ENCODE measurements around the gene KDM2B.
"Not testable (repeated sequence)": the region's sequence is repeated elsewhere in the genome, so short reads cannot be mapped to it uniquely, and the experiment has no call there.

KDM2B gene

GRCh38 chr12:121495746-121496145, 85.1 kb downstream of the KDM2B start:
- no peak for TF ChIP-seq MAX (IDR thresholded peaks at IDR 0.05; ENCODE audit: low read depth, low read length)
- TF ChIP-seq CTCF (IDR thresholded peaks at IDR 0.05; ENCODE audit: low read depth, low read length) = no peak
- no peak overlapping the region for H3K4me3 ChIP-seq (ENCODE audit: low read depth, low read length)
- no peak for DNase-seq (ENCODE audit: low read depth)

- peak; percentile 72 for DNase-seq (ENCODE audit: low read depth)
- TF ChIP-seq MAX (IDR thresholded peaks at IDR 0.05; ENCODE audit: low read depth, low read length) (no peak), CTCF (IDR thresholded peaks at IDR 0.05; ENCODE audit: low read depth, low read length) (peak; percentile 99)
- no peak overlapping the region for H3K4me3 ChIP-seq (ENCODE audit: low read depth, low read length)
These were observed 86.6 kb downstream of the KDM2B start for GRCh38 chr12:121494093-121494787.

- TF ChIP-seq POLR2A (IDR thresholded peaks at IDR 0.05; ENCODE audit: extremely low read depth, insufficient read length) (no peak), MYC (IDR thresholded peaks at IDR 0.05; ENCODE audit: low read depth, low read length) (no peak; the same call in 1 of the 2 replicates), CTCF (IDR thresholded peaks at IDR 0.05; ENCODE audit: low read depth, low read length) (no peak), MAX (IDR thresholded peaks at IDR 0.05; ENCODE audit: low read depth, low read length) (no peak)
- no peak overlapping the region for H3K4me3 ChIP-seq (ENCODE audit: low read depth, low read length)
- no peak for DNase-seq (ENCODE audit: low read depth)
These were observed 90.2 kb downstream of the KDM2B start for GRCh38 chr12:121490401-121491281.

GRCh38 chr12:121489874-121490273, 90.9 kb downstream of the KDM2B start:
- DNase-seq (ENCODE audit: low read depth) = no peak
- no peak overlapping the region for H3K4me3 ChIP-seq (ENCODE audit: low read depth, low read length)
- TF ChIP-seq POLR2A (IDR thresholded peaks at IDR 0.05; ENCODE audit: extremely low read depth, insufficient read length) (no peak), MYC (IDR thresholded peaks at IDR 0.05; ENCODE audit: low read depth, low read length) (no peak), MAX (IDR thresholded peaks at IDR 0.05; ENCODE audit: low read depth, low read length) (no peak), CTCF (IDR thresholded peaks at IDR 0.05; ENCODE audit: low read depth, low read length) (no peak)

GRCh38 chr12:121484967-121485366, 95.9 kb downstream of the KDM2B start:
- no peak for TF ChIP-seq MAX (IDR thresholded peaks at IDR 0.05; ENCODE audit: low read depth, low read length)
- TF ChIP-seq MYC (IDR thresholded peaks at IDR 0.05; ENCODE audit: low read depth, low read length) = no peak
- no peak for TF ChIP-seq CTCF (IDR thresholded peaks at IDR 0.05; ENCODE audit: low read depth, low read length)
- TF ChIP-seq POLR2A (IDR thresholded peaks at IDR 0.05; ENCODE audit: extremely low read depth, insufficient read length) = no peak
- DNase-seq (ENCODE audit: low read depth) = no peak
- no peak overlapping the region for H3K4me3 ChIP-seq (ENCODE audit: low read depth, low read length)

- not testable (repeated sequence) for DNase-seq (ENCODE audit: low read depth)
These were observed 96.3 kb downstream of the KDM2B start for GRCh38 chr12:121484564-121484963.

More at GRCh38 chr12:121484564-121484963, 96.3 kb downstream of the KDM2B start:
- H3K4me3 ChIP-seq (ENCODE audit: low read depth, low read length) = not testable (repeated sequence)

Data from NB4 (cell line).